MM.1S (cell line): ENCODE measurements around the gene TJP2.

Experiments
- EZH2 ChIP-seq: fragments of 300-600 bp; sonication (generic); optimal IDR thresholded peaks from 2 replicates; pipeline ENCODE3; 2017; ENCODE audit warnings: low read depth, mild to moderate bottlenecking, antibody characterized with exemption, low read length, mixed read lengths
- TF ChIP-seq, protein P1 (sequence below): fragments of 300-600 bp; sonication (generic); IDR thresholded peaks from 2 replicates; pipeline ENCODE4 v1.5.1; 2016; ENCODE audit warnings: antibody characterized with exemption, low read length, mixed read lengths

GRCh38 chr9:69223605-69224004 lies 49.5 kb downstream of the TJP2 start:
- TF ChIP-seq, protein P1, sequence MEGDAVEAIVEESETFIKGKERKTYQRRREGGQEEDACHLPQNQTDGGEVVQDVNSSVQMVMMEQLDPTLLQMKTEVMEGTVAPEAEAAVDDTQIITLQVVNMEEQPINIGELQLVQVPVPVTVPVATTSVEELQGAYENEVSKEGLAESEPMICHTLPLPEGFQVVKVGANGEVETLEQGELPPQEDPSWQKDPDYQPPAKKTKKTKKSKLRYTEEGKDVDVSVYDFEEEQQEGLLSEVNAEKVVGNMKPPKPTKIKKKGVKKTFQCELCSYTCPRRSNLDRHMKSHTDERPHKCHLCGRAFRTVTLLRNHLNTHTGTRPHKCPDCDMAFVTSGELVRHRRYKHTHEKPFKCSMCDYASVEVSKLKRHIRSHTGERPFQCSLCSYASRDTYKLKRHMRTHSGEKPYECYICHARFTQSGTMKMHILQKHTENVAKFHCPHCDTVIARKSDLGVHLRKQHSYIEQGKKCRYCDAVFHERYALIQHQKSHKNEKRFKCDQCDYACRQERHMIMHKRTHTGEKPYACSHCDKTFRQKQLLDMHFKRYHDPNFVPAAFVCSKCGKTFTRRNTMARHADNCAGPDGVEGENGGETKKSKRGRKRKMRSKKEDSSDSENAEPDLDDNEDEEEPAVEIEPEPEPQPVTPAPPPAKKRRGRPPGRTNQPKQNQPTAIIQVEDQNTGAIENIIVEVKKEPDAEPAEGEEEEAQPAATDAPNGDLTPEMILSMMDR, result peak; percentile 44
- no peak for TF ChIP-seq EZH2
